Progenitor cell of endocrine pancreas (in vitro differentiated cells): ENCODE results near the gene SEPSECS. TPM values are rescaled to one million over a fixed set of nuclear protein-coding genes. Genes with fewer than 3 reads are reported as not detected.

Source experiments
- DNase-seq: peaks from one replicate; pipeline ENCODE4 v3.0.0; 2021; ENCODE audit warnings: low spot score; ENCODE audit not compliant: unreplicated experiment
- H3K27ac Mint-ChIP-seq: 2 replicates; pipeline ENCODE4 v1.8.0; 2021; ENCODE audit warnings: mild to moderate bottlenecking, moderate library complexity, mixed read lengths
- H3K27me3 Mint-ChIP-seq: 2 replicates; pipeline ENCODE4 v1.8.0; 2021; ENCODE audit warnings: mixed read lengths
- H3K36me3 Mint-ChIP-seq: 2 replicates; pipeline ENCODE4 v1.8.0; 2022; ENCODE audit warnings: mixed read lengths; ENCODE audit not compliant: insufficient read depth
- H3K4me1 Mint-ChIP-seq: 2 replicates; pipeline ENCODE4 v1.8.0; 2021; ENCODE audit warnings: low read depth, mixed read lengths
- H3K4me3 Mint-ChIP-seq: 2 replicates; pipeline ENCODE4 v1.8.0; 2021; ENCODE audit warnings: low read depth, mild to moderate bottlenecking, moderate library complexity, mixed read lengths
- H3K9me3 Mint-ChIP-seq: 2 replicates; pipeline ENCODE4 v1.8.0; 2021; ENCODE audit warnings: low read depth, mixed read lengths
- total RNA-seq: library from RNA; stranded (reverse); gene quantifications from 2 replicates; pipeline ENCODE4 v1.2.1, GENCODE V29; 2021
- TF ChIP-seq, protein P1 (sequence below): fragments of 200-600 bp; sonication (generic); IDR thresholded peaks from one replicate; pipeline ENCODE4 v1.5.0; 2021; ENCODE audit warnings: antibody characterized with exemption, mild to moderate bottlenecking; ENCODE audit not compliant: unreplicated experiment

Gene SEPSECS
- total RNA-seq, 1 donor from 2014 or later, result 8.8 TPM

DNA sequence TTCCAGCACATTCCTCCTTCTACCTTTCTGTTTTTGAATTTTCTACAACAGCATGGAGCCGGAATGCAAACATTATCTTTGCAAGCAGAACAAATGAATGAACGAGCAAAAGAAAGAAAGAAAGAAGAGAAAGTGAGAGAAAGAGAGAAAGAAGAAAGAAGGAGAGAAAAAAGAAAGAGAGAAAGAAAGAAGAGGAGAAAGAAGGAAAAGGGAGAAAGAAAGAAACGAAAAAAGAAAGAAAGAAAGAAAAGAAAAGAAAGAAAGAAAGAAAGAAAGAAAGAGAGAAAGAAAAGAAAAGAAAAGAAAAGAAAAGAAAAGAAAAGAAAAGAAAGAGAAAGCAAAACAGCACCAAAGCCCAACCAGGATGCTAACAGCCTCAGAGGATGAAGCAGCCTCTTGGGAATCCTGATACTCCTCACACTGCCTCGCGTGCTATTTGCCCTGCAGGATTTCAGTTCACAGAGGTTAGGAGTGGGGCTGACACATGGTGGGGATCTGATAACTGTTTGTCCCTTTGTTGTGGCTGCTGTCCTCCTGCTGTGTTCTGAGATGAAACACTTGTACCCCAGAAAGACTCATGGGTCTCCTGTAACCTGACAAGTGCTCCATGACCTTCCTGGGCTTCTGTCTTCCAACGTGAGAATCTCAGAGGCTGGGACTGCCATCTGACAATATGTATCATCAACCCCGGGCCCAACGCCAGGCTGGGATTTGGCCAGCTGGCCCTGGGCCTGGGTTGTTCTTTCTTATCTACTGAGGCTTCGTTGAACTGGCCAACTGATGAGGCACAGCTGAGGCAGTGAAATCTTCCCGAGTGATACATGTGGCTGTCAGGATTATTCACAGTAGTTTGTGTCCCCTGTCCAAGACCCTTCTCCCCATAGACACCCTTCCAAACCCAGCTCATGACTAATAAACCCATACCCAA is 61.0 kb downstream of the SEPSECS start:
- Mint-ChIP-seq H3K4me1 (no peaks in the 10 kb centered on the region), H3K4me3 (no peak overlapping the region), H3K9me3 (peaks cover 9% of the 10 kb centered on the region), H3K27ac (no peak overlapping the region), H3K27me3 (peaks cover 7% of the 10 kb centered on the region), H3K36me3 (peaks cover 3% of the 10 kb centered on the region)
- TF ChIP-seq, protein P1, sequence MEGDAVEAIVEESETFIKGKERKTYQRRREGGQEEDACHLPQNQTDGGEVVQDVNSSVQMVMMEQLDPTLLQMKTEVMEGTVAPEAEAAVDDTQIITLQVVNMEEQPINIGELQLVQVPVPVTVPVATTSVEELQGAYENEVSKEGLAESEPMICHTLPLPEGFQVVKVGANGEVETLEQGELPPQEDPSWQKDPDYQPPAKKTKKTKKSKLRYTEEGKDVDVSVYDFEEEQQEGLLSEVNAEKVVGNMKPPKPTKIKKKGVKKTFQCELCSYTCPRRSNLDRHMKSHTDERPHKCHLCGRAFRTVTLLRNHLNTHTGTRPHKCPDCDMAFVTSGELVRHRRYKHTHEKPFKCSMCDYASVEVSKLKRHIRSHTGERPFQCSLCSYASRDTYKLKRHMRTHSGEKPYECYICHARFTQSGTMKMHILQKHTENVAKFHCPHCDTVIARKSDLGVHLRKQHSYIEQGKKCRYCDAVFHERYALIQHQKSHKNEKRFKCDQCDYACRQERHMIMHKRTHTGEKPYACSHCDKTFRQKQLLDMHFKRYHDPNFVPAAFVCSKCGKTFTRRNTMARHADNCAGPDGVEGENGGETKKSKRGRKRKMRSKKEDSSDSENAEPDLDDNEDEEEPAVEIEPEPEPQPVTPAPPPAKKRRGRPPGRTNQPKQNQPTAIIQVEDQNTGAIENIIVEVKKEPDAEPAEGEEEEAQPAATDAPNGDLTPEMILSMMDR, result no peak
- DNase-seq, result no peak

DNA sequence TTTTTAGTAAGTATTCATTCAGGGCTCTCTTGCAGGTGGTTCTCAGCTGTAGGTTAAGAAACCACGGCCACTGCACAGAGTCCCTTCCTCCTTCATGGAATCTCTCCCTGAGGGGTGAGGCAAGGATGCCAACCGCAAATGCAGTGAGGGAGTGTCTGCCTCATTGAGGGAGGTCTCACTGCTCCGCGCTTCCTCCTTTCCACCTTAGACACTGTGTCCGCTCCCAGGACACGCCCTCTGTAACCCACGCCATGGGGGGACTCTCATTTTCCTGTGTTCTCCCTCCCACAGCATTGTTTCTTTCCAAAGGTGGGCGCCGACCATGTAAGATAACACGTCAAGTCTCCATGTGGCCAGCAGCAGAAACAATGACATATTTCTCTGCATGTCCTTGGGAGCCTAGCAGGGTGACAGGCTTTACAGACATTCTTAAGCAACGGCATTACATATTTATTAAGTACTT is 63.2 kb downstream of the SEPSECS start:
- TF ChIP-seq, protein P1, result no peak
- peaks cover 20% of the 10 kb centered on the region for H3K9me3 Mint-ChIP-seq
- H3K27ac Mint-ChIP-seq, result no peak overlapping the region
- H3K36me3 Mint-ChIP-seq, result peaks cover 3% of the 10 kb centered on the region
- no peak overlapping the region for H3K4me3 Mint-ChIP-seq
- H3K4me1 Mint-ChIP-seq, result no peaks in the 10 kb centered on the region
- H3K27me3 Mint-ChIP-seq, result peaks cover 7% of the 10 kb centered on the region
- no peak for DNase-seq

DNA sequence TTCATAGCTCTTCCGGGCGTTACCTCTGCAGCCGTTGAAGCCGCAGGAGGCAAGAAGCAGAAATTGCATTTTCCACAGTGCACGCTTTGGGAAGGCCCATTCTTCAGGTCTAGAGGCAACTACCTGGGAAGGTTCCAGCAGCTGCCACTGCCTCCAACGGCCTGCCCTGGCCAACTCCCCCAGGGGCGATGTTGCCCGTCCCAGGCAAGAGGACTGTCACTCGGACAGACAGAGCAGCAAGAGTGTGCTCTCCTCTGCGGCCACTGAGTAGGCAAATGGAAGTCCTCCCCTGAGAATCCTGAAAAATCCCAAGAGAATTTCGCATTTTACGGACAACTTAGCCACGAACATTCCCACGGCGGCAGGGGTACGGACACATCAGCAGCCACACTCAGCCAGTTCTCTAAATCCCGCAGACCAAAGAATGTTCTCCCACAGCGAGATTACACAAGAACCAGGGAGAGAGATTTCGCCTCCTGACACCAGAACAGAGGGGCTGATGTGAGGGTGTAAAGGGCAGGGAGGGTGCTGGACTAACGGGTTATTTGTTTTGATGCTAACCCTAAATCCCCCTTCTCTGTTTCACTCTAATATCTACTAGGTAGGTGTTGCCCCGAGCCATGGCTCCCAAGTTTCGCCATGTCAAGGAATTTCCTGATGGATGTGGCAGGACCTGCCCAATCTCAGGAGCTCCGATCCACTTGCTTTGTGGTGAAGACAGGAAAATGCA is 63.8 kb downstream of the SEPSECS start:
- Mint-ChIP-seq H3K4me3 (no peak overlapping the region), H3K27ac (no peak overlapping the region), H3K4me1 (no peaks in the 10 kb centered on the region), H3K9me3 (peaks cover 15% of the 10 kb centered on the region), H3K36me3 (peaks cover 3% of the 10 kb centered on the region), H3K27me3 (peaks cover 7% of the 10 kb centered on the region)
- TF ChIP-seq, protein P1, result no peak
- DNase-seq, result no peak

DNA sequence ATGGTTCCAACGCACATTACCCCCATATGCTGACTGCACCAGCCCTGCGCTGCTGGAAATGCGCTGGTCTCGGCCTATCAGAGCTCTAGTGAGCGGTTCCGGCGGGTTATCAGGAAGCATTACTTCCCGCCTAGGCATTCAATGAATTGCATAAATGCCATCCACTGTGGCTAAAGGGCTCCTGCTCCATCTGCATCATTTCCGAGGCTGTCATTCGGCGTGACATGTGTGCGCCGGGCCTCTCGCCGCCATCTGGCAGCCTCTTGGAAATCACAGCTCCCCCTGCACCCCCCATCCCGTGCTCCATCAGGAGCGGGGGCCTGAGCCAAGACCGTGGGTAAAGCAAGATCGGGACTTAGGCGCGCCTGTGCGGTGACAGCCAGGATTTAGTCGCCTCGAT is 64.4 kb downstream of the SEPSECS start:
- TF ChIP-seq, protein P1, result no peak
- Mint-ChIP-seq H3K4me3 (no peak overlapping the region), H3K4me1 (no peaks in the 10 kb centered on the region)

DNA sequence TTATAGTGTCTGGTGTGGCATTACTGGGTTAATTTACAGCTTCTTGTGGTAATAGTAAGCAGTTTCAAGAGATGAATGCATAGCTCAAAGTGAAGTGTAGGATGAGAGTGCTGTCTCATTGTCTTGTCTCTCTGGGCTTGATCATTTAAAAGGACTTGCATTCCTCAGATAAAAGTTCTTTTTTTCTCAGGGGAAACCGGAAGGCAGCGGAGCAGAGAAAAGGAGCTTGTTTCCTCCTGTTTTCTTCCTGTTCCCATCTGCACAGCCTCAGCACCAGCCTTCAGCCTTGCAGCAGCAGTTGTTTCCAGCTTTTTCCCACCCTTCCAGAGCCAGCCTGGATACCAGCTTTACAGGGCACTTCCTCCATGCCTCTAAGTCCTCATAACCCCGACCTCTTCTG is 68.1 kb downstream of the SEPSECS start:
- Mint-ChIP-seq H3K4me3 (no peak overlapping the region), H3K27me3 (peaks cover 7% of the 10 kb centered on the region), H3K4me1 (no peaks in the 10 kb centered on the region), H3K9me3 (peaks cover 11% of the 10 kb centered on the region), H3K27ac (peak overlapping the region; percentile 3), H3K36me3 (peaks cover 1% of the 10 kb centered on the region)
- DNase-seq, result no peak
- TF ChIP-seq, protein P1, result no peak

More for the DNA sequence above, 64.4 kb downstream of the SEPSECS start:
- peaks cover 1% of the 10 kb centered on the region for H3K36me3 Mint-ChIP-seq
- peaks cover 7% of the 10 kb centered on the region for H3K27me3 Mint-ChIP-seq
- no peak overlapping the region for H3K27ac Mint-ChIP-seq
- peaks cover 11% of the 10 kb centered on the region for H3K9me3 Mint-ChIP-seq
- no peak for DNase-seq
